DOHH2 (cell line): ENCODE data around the gene IGFALS.

Source experiments
- EZH2phosphoT487 ChIP-seq: fragments of 200-600 bp; sonication (generic); IDR thresholded peaks from 2 replicates; pipeline ENCODE4 v1.6.1; 2017; ENCODE audit warnings: borderline replicate concordance, mild to moderate bottlenecking, antibody characterized with exemption, low read length, moderate library complexity, mixed read lengths
- TF ChIP-seq, protein P1 (sequence below): fragments of 200-600 bp; sonication (generic); IDR thresholded peaks from one replicate; pipeline ENCODE4 v1.5.1; 2014; ENCODE audit warnings: antibody characterized with exemption, mild to moderate bottlenecking, low read depth, low read length; ENCODE audit not compliant: poor library complexity, severe bottlenecking

DNA sequence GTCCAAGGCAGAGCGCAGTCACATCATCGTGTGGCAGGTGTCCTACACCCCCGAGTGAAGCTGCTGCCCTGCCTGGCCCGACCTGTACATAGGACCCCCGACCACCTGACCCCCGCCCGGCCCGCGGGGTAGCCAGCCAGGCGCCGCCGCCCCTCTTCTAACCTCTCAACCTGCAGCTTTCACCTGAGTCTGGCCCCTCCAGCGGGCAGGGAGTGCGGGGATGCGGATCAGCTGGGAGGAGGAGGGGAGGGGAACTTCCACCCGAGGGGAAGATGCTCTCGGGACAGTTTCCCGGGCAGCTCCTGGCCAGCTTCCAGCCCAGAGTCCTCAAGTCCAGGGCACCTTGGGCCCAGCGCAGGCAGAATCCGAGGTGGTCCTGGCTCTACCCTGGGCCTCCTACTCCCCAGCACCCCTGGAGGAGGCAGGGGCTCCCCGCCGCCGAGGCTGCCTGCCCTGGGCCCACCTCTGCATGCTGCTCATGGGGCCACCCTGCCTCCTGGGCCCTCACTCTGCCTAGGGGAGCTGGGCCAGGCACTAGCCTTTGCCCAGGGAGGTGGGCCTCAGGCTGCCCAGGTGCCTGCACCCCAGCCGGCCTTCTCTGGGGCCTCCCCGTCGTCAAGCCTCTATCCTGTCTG is 24.6 kb downstream of the IGFALS start:
- TF ChIP-seq, protein P1, sequence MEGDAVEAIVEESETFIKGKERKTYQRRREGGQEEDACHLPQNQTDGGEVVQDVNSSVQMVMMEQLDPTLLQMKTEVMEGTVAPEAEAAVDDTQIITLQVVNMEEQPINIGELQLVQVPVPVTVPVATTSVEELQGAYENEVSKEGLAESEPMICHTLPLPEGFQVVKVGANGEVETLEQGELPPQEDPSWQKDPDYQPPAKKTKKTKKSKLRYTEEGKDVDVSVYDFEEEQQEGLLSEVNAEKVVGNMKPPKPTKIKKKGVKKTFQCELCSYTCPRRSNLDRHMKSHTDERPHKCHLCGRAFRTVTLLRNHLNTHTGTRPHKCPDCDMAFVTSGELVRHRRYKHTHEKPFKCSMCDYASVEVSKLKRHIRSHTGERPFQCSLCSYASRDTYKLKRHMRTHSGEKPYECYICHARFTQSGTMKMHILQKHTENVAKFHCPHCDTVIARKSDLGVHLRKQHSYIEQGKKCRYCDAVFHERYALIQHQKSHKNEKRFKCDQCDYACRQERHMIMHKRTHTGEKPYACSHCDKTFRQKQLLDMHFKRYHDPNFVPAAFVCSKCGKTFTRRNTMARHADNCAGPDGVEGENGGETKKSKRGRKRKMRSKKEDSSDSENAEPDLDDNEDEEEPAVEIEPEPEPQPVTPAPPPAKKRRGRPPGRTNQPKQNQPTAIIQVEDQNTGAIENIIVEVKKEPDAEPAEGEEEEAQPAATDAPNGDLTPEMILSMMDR, result no peak
- TF ChIP-seq EZH2phosphoT487, result no peak
